Endothelial cell of umbilical vein (primary cell): ENCODE measurements around the gene SYNGR4. TPM values are rescaled to one million over a fixed set of nuclear protein-coding genes. Genes with fewer than 3 reads are reported as not detected.

Experiments used
- BruUV-seq: library from RNA; stranded (reverse); fragments of 400-500 nt; replicated peaks from 2 replicates; lab custom pipeline; 2021; lab: Mats Ljungman, UMichigan
- CTCF ChIA-PET: fragments of 300-600, 350-600 bp; sonication (Branson Sonifier 250); formaldehyde crosslinking; loops from one replicate; lab custom pipeline; 2021; ENCODE audit warnings: antibody characterized with exemption, inconsistent platforms; lab: Charles Lee
- POLR2A ChIA-PET: fragments of 300-600, 350-600 bp; sonication (Branson Sonifier 250); formaldehyde crosslinking; loops from one replicate; lab custom pipeline; 2021; ENCODE audit warnings: antibody characterized with exemption, inconsistent platforms; lab: Charles Lee
- DNase-seq: peaks from one replicate; pipeline ENCODE4 v3.0.0-alpha.2; 2011; ENCODE audit warnings: low read depth, low spot score
- FAIRE-seq: peaks from 2 replicates; lab custom pipeline; 2011; peaks lifted over from hg19 to GRCh38; lab: Jason Lieb, UNC
- H2AFZ ChIP-seq: 2 replicates; pipeline ENCODE4 v1.6.0; 2012; ENCODE audit warnings: low read depth, low read length, control low read depth, inconsistent platforms
- H3K27ac ChIP-seq: 2 replicates; pipeline ENCODE4 v1.5.1; 2011; ENCODE audit warnings: low read depth, mild to moderate bottlenecking, control low read depth, low read length, moderate library complexity; ENCODE audit not compliant: insufficient read depth
- H3K27me3 ChIP-seq, 2 experiments: 2 replicates each; pipeline versions ENCODE4 v1.6.0 to v1.6.1; 2011; ENCODE audit warnings: low read length in 2 of 2, mixed read lengths in 1 of 2; ENCODE audit not compliant: control insufficient read depth in 2 of 2, insufficient read depth in 2 of 2
- H3K36me3 ChIP-seq, 2 experiments: 2 replicates in 1 of 2; 3 replicates in 1 of 2; pipeline ENCODE4 v1.5.1; 2011; ENCODE audit warnings: low read length in 2 of 2, mild to moderate bottlenecking in 1 of 2, moderate library complexity in 1 of 2; ENCODE audit not compliant: control insufficient read depth in 2 of 2, insufficient read depth in 2 of 2; ENCODE audit errors: extremely low read depth in 1 of 2
- H3K4me1 ChIP-seq: 3 replicates; pipeline ENCODE4 v1.5.1; 2011; ENCODE audit warnings: mild to moderate bottlenecking, low read length; ENCODE audit not compliant: control insufficient read depth, insufficient read depth; ENCODE audit errors: extremely low read depth
- H3K4me2 ChIP-seq: 2 replicates; pipeline ENCODE4 v1.6.1; 2011; ENCODE audit warnings: low read length, control low read depth, mixed read lengths; ENCODE audit not compliant: insufficient read depth
- H3K4me3 ChIP-seq, 3 experiments: fragments of 200-600 bp in 1 of 3; sonication (generic), shearing (Covaris generic) in 1 of 3; replicated peaks in 1 of 3; 2 replicates each; pipeline ENCODE4 v1.5.1; 2011 to 2016; ENCODE audit warnings: control low read depth in 3 of 3, low read length in 3 of 3, mild to moderate bottlenecking in 2 of 3, inconsistent platforms in 1 of 3, low read depth in 1 of 3, moderate library complexity in 1 of 3; ENCODE audit not compliant: insufficient read depth in 1 of 3
- H3K79me2 ChIP-seq: 2 replicates; pipeline ENCODE4 v1.6.0; 2012; ENCODE audit warnings: low read length, inconsistent platforms; ENCODE audit not compliant: control insufficient read depth, insufficient read depth
- H3K9ac ChIP-seq: replicated peaks from 2 replicates; pipeline ENCODE3; 2011; ENCODE audit warnings: low read length, control low read depth; ENCODE audit not compliant: insufficient read depth; ENCODE audit errors: extremely low read depth
- H3K9me1 ChIP-seq: replicated peaks from 3 replicates; pipeline ENCODE4 v1.6.0; 2011; ENCODE audit warnings: mild to moderate bottlenecking, low read length; ENCODE audit not compliant: control insufficient read depth, insufficient read depth; ENCODE audit errors: extremely low read depth
- H3K9me3 ChIP-seq: replicated peaks from 2 replicates; pipeline ENCODE4 v1.5.1; 2012; ENCODE audit warnings: low read length, inconsistent platforms; ENCODE audit not compliant: control insufficient read depth, insufficient read depth
- H4K20me1 ChIP-seq: replicated peaks from 2 replicates; pipeline ENCODE3; 2011; ENCODE audit warnings: mild to moderate bottlenecking, low read length; ENCODE audit not compliant: control insufficient read depth, insufficient read depth; ENCODE audit errors: extremely low read depth
- CTCF ChIP-seq, 2 donors: IDR thresholded peaks; 1 replicate in 1 of 2; 2 replicates in 1 of 2; pipeline ENCODE4 v1.5.1; 2011; ENCODE audit warnings: low read length in 2 of 2, mild to moderate bottlenecking in 2 of 2, moderate library complexity in 2 of 2, control low read depth in 1 of 2, inconsistent platforms in 1 of 2, low read depth in 1 of 2; ENCODE audit not compliant: insufficient read depth in 1 of 2; ENCODE audit errors: extremely low read depth in 1 of 2
- EZH2 ChIP-seq: IDR thresholded peaks from 2 replicates; pipeline ENCODE4 v1.6.1; 2012; ENCODE audit warnings: borderline replicate concordance, low read depth, mild to moderate bottlenecking, moderate library complexity, low read length, inconsistent platforms; ENCODE audit not compliant: severe bottlenecking
- FOS ChIP-seq: IDR thresholded peaks from 2 replicates; pipeline ENCODE4 v1.6.1; 2011; ENCODE audit warnings: mild to moderate bottlenecking, low read length, moderate library complexity, borderline replicate concordance; ENCODE audit not compliant: insufficient read depth
- GATA2 ChIP-seq: IDR thresholded peaks from 2 replicates; pipeline ENCODE4 v1.7.0; 2011; ENCODE audit warnings: low read depth, mild to moderate bottlenecking, moderate library complexity, mixed read lengths, low read length; ENCODE audit not compliant: insufficient read length, insufficient read depth
- JUN ChIP-seq: IDR thresholded peaks from 2 replicates; pipeline ENCODE4 v1.6.1; 2011; ENCODE audit warnings: borderline replicate concordance, low read depth; ENCODE audit not compliant: insufficient read length, insufficient read depth
- MYC ChIP-seq: IDR thresholded peaks from one replicate; pipeline ENCODE4 v1.6.1; 2011; ENCODE audit warnings: mild to moderate bottlenecking, low read depth, low read length
- POLR2A ChIP-seq: IDR thresholded peaks from 2 replicates; pipeline ENCODE4 v1.6.1; 2012; ENCODE audit warnings: low read depth, mild to moderate bottlenecking, control low read depth, low read length
- POLR2AphosphoS5 ChIP-seq: IDR thresholded peaks from 2 replicates; pipeline ENCODE4 v1.6.1; 2012; ENCODE audit warnings: low read depth, mild to moderate bottlenecking, control low read depth, low read length, moderate library complexity; ENCODE audit not compliant: insufficient read depth
- dilution Hi-C: fragments of 300-500 bp; cut with MboI; formaldehyde crosslinking; loops from one replicate; pipeline ENCODE4 v1.15.0; 2019; ENCODE audit warnings: low sequenced_read_pairs; ENCODE audit not compliant: extremely low pct_ligation_motif_present
- intact Hi-C: fragments of 100-400 bp; cut with micrococcal nuclease; formaldehyde crosslinking; loops from one replicate; pipeline ENCODE4 v1.10.0; 2022
- polyA plus RNA-seq, 4 experiments: library from polyadenylated mRNA; depleted of rRNA in 3 of 4; stranded (reverse) in 3 of 4; unstranded in 1 of 4; fragments of >200 nt; gene quantifications; 2 replicates each; pipeline versions ENCODE4 v1.2.1 to v1.2.3, GENCODE V29; 2011 to 2012; ENCODE audit warnings: missing spikeins in 1 of 4
- total RNA-seq: library from RNA; stranded (reverse); gene quantifications from 2 replicates; pipeline ENCODE4 v1.2.3, GENCODE V29; 2021
- TF ChIP-seq, protein P1 (sequence below): IDR thresholded peaks from 2 replicates; pipeline ENCODE4 v1.6.1; 2011; ENCODE audit not compliant: insufficient read depth, insufficient read length

The SYNGR4 gene
- total and polyA plus RNA-seq, 2 donors (not counting 3 experiments of a cell fraction or from before 2014, with no cell fraction given), result not detected

GRCh38 chr19:48381178-48381950 lies 17.2 kb downstream of the SYNGR4 start:
- H3K4me3 ChIP-seq, result no peak overlapping the region
- H3K4me1 ChIP-seq, result no peaks in the 10 kb centered on the region
- H3K4me2 ChIP-seq, result no peak overlapping the region
- dilution Hi-C loops (no loop called here), intact Hi-C loops (no loop called here)
- CTCF ChIA-PET, result interaction anchor here (1.1 to 2.1 kb wide), 3 partner anchors 10 to 64 kb away, joined by 3 to 9 read pairs (median 3); partner anchors contain the start of gene KDELR1
- H3K9me1 ChIP-seq, result no peaks in the 10 kb centered on the region
- H3K79me2 ChIP-seq, result no peaks in the 10 kb centered on the region
- H4K20me1 ChIP-seq, result no peaks in the 10 kb centered on the region
- no peak for DNase-seq
- no peak overlapping the region for H2AFZ ChIP-seq
- TF ChIP-seq FOS, result no peak
- no peak for TF ChIP-seq MYC
- no peak for TF ChIP-seq POLR2A
- TF ChIP-seq CTCF (IDR thresholded peaks at IDR 0.05; ENCODE audit: extremely low read depth in 1 of 2, insufficient read depth in 1 of 2, low read depth in 1 of 2, low read length in 2 of 2), result no peak
- TF ChIP-seq, protein P1, sequence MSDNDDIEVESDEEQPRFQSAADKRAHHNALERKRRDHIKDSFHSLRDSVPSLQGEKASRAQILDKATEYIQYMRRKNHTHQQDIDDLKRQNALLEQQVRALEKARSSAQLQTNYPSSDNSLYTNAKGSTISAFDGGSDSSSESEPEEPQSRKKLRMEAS, result no peak
- TF ChIP-seq EZH2, result no peak
- TF ChIP-seq JUN, result no peak
- TF ChIP-seq GATA2, result no peak
- no peak for TF ChIP-seq POLR2AphosphoS5
- POLR2A ChIA-PET, result no interaction called here
- H3K36me3 ChIP-seq, result peaks cover 22 to 31% of the 10 kb centered on the region in 2 experiments
- no peak overlapping the region for H3K27ac ChIP-seq
- no peak for FAIRE-seq
- H3K9ac ChIP-seq, result no peak overlapping the region
- H3K27me3 ChIP-seq, result no peaks in the 10 kb centered on the region
- no peaks in the 10 kb centered on the region for H3K9me3 ChIP-seq
- no TSS peak for BruUV-seq
